Neuronal stem cell (in vitro differentiated cells): ENCODE results near the gene MACROD2.

ENCODE experiments used
- DNase-seq: peaks from one replicate; pipeline ENCODE4 v3.0.0-alpha.2; 2013; ENCODE audit warnings: low spot score
- H2AFZ ChIP-seq: one replicate; pipeline ENCODE4 v1.6.1; 2013; ENCODE audit warnings: mild to moderate bottlenecking, low read length, inconsistent platforms
- H2AK5ac ChIP-seq: 2 replicates; pipeline ENCODE4 v1.6.1; 2013; ENCODE audit warnings: low read depth, mild to moderate bottlenecking, inconsistent platforms, low read length, moderate library complexity, mixed read lengths
- H2BK120ac ChIP-seq: 2 replicates; pipeline ENCODE4 v1.6.1; 2013; ENCODE audit warnings: low read depth, mild to moderate bottlenecking, inconsistent platforms, low read length, moderate library complexity, mixed read lengths
- H2BK12ac ChIP-seq: one replicate; pipeline ENCODE4 v1.6.1; 2013; ENCODE audit warnings: low read length, inconsistent platforms
- H2BK15ac ChIP-seq: 2 replicates; pipeline ENCODE4 v1.6.1; 2013; ENCODE audit warnings: mild to moderate bottlenecking, low read length, inconsistent platforms, mixed read lengths
- H2BK5ac ChIP-seq: one replicate; pipeline ENCODE4 v1.6.1; 2013; ENCODE audit warnings: inconsistent platforms, mild to moderate bottlenecking, low read length, moderate library complexity
- H3K14ac ChIP-seq: one replicate; pipeline ENCODE4 v1.6.1; 2013; ENCODE audit warnings: low read length, inconsistent platforms
- H3K18ac ChIP-seq: 2 replicates; pipeline ENCODE4 v1.6.1; 2013; ENCODE audit warnings: low read length, inconsistent platforms
- H3K23ac ChIP-seq: 2 replicates; pipeline ENCODE4 v1.6.1; 2013; ENCODE audit warnings: low read depth, mild to moderate bottlenecking, mixed read lengths, low read length, inconsistent platforms; ENCODE audit not compliant: poor library complexity
- H3K27ac ChIP-seq: replicated peaks from 3 replicates; pipeline ENCODE4 v1.5.1; 2013; ENCODE audit warnings: low read length, inconsistent platforms
- H3K27me3 ChIP-seq, 3 experiments: 2 replicates each; pipeline ENCODE4 v1.6.1; 2013; ENCODE audit warnings: low read length in 3 of 3, mild to moderate bottlenecking in 2 of 3, inconsistent platforms in 1 of 3, low read depth in 1 of 3, mixed read lengths in 1 of 3, moderate library complexity in 1 of 3; ENCODE audit not compliant: control insufficient read depth in 3 of 3, insufficient read depth in 3 of 3
- H3K36me3 ChIP-seq, 2 donors: replicated peaks in 1 of 2; 2 replicates each; pipeline ENCODE4 v1.6.1; 2013; ENCODE audit warnings: low read length in 2 of 2; ENCODE audit not compliant: control insufficient read depth in 2 of 2, insufficient read depth in 2 of 2
- H3K4ac ChIP-seq: 2 replicates; pipeline ENCODE4 v1.6.1; 2013; ENCODE audit warnings: inconsistent platforms, mild to moderate bottlenecking, low read length, moderate library complexity
- H3K4me1 ChIP-seq, 2 donors: 1 replicate in 1 of 2; 2 replicates in 1 of 2; pipeline ENCODE4 v1.6.1; 2013; ENCODE audit warnings: low read length in 2 of 2, low read depth in 1 of 2; ENCODE audit not compliant: control insufficient read depth in 2 of 2, insufficient read depth in 1 of 2
- H3K4me2 ChIP-seq: one replicate; pipeline ENCODE4 v1.6.1; 2013; ENCODE audit warnings: mild to moderate bottlenecking, low read length, inconsistent platforms; ENCODE audit not compliant: insufficient read depth, poor library complexity, severe bottlenecking
- H3K4me3 ChIP-seq, 2 donors: 2 replicates each; pipeline ENCODE4 v1.5.1; 2013; ENCODE audit warnings: low read length in 2 of 2, mild to moderate bottlenecking in 2 of 2, inconsistent platforms in 1 of 2, moderate library complexity in 1 of 2
- H3K79me1 ChIP-seq: one replicate; pipeline ENCODE4 v1.6.1; 2013; ENCODE audit warnings: low read depth, mild to moderate bottlenecking, inconsistent platforms, low read length, moderate library complexity
- H3K9ac ChIP-seq: one replicate; pipeline ENCODE4 v1.6.1; 2013; ENCODE audit warnings: mild to moderate bottlenecking, low read depth, low read length, inconsistent platforms; ENCODE audit not compliant: poor library complexity
- H3K9me3 ChIP-seq, 2 donors: replicated peaks in 1 of 2; 2 replicates each; pipeline versions ENCODE3 to v1.6.1; 2013; ENCODE audit warnings: low read length in 2 of 2, mild to moderate bottlenecking in 2 of 2, inconsistent platforms in 1 of 2, low read depth in 1 of 2, mixed read lengths in 1 of 2, moderate library complexity in 1 of 2; ENCODE audit not compliant: control insufficient read depth in 2 of 2, insufficient read depth in 1 of 2
- H4K8ac ChIP-seq: one replicate; pipeline ENCODE4 v1.6.1; 2013; ENCODE audit warnings: low read depth, mild to moderate bottlenecking, inconsistent platforms, low read length, moderate library complexity
- H4K91ac ChIP-seq: one replicate; pipeline ENCODE4 v1.6.1; 2013; ENCODE audit warnings: low read length, low read depth, mild to moderate bottlenecking, inconsistent platforms; ENCODE audit not compliant: poor library complexity
- WGBS, 2 donors: extraction: QIAGEN DNeasy Blood & Tissue Kit; methylation state at CpG; one replicate each; pipeline ENCODE4 v1.1.7; 2013; ENCODE audit warnings: missing lambda C conversion rate in 2 of 2, mixed read lengths in 1 of 2; ENCODE audit not compliant: insufficient read length in 2 of 2, insufficient replicate concordance in 1 of 2; ENCODE audit errors: extremely low coverage in 2 of 2; 5-methylcytosine and 5-hydroxymethylcytosine counted together

Gene MACROD2

GRCh38 chr20:15579688-15580087, 1584.4 kb downstream of the MACROD2 start:
- H3K4ac ChIP-seq: no peak overlapping the region
- no peak overlapping the region for H2BK15ac ChIP-seq
- no peak overlapping the region for H3K18ac ChIP-seq
- no peak overlapping the region for H3K27ac ChIP-seq
- H2BK12ac ChIP-seq: no peak overlapping the region
- no peak overlapping the region for H2BK5ac ChIP-seq
- H3K23ac ChIP-seq: no peak overlapping the region
- H2AFZ ChIP-seq: no peak overlapping the region
- no peak overlapping the region for H3K9ac ChIP-seq
- DNase-seq: no peak
- H3K4me1 ChIP-seq: no peaks in the 10 kb centered on the region
- no peak overlapping the region for H2BK120ac ChIP-seq
- H4K8ac ChIP-seq: no peak overlapping the region
- H4K91ac ChIP-seq: no peak overlapping the region
- H3K36me3 ChIP-seq: no peaks in the 10 kb centered on the region
- H3K4me2 ChIP-seq: no peak overlapping the region
- H3K14ac ChIP-seq: no peak overlapping the region
- H3K4me3 ChIP-seq: no peak overlapping the region
- no peaks in the 10 kb centered on the region for H3K27me3 ChIP-seq
- no peaks in the 10 kb centered on the region for H3K79me1 ChIP-seq
- no peak overlapping the region for H2AK5ac ChIP-seq
- no peaks in the 10 kb centered on the region for H3K9me3 ChIP-seq
- no CpG with 5 or more reads among the region's 2 CpGs for WGBS, 2 donors

- no peak overlapping the region for H2BK5ac ChIP-seq
- no peak overlapping the region for H3K4ac ChIP-seq
- no peak overlapping the region for H4K8ac ChIP-seq
- H3K14ac ChIP-seq: no peak overlapping the region
- no CpG with 5 or more reads among the region's 5 CpGs for WGBS, 2 donors
- H2AK5ac ChIP-seq: no peak overlapping the region
- H3K18ac ChIP-seq: no peak overlapping the region
- no peaks in the 10 kb centered on the region for H3K36me3 ChIP-seq
- no peak overlapping the region for H3K27ac ChIP-seq
- H3K23ac ChIP-seq: no peak overlapping the region
- H3K4me1 ChIP-seq: no peaks in the 10 kb centered on the region
- H3K9ac ChIP-seq: no peak overlapping the region
- H2BK15ac ChIP-seq: no peak overlapping the region
- H3K4me2 ChIP-seq: no peak overlapping the region
- H3K79me1 ChIP-seq: no peaks in the 10 kb centered on the region
- H3K27me3 ChIP-seq: no peaks in the 10 kb centered on the region
- no peak overlapping the region for H3K4me3 ChIP-seq
- H3K9me3 ChIP-seq: peaks cover 0 to 2% of the 10 kb centered on the region in 2 donors
- H2BK120ac ChIP-seq: no peak overlapping the region
- no peak overlapping the region for H2BK12ac ChIP-seq
- H2AFZ ChIP-seq: no peak overlapping the region
- no peak overlapping the region for H4K91ac ChIP-seq
- no peak for DNase-seq
Measured at GRCh38 chr20:15582146-15582760, 1586.9 kb downstream of the MACROD2 start.

GRCh38 chr20:15584507-15584906, 1589.2 kb downstream of the MACROD2 start:
- H3K27me3 ChIP-seq: no peaks in the 10 kb centered on the region
- no peak overlapping the region for H2AFZ ChIP-seq
- H2BK12ac ChIP-seq: no peak overlapping the region
- H3K4me3 ChIP-seq: no peak overlapping the region
- no peak overlapping the region for H2BK120ac ChIP-seq
- no peak overlapping the region for H2BK5ac ChIP-seq
- no peak for DNase-seq
- H2AK5ac ChIP-seq: no peak overlapping the region
- H3K79me1 ChIP-seq: no peaks in the 10 kb centered on the region
- H3K14ac ChIP-seq: no peak overlapping the region
- H2BK15ac ChIP-seq: no peak overlapping the region
- H3K4me2 ChIP-seq: no peak overlapping the region
- no peak overlapping the region for H3K23ac ChIP-seq
- H3K4ac ChIP-seq: no peak overlapping the region
- no peaks in the 10 kb centered on the region for H3K4me1 ChIP-seq
- no peak overlapping the region for H3K27ac ChIP-seq
- no peaks in the 10 kb centered on the region for H3K36me3 ChIP-seq
- H3K18ac ChIP-seq: no peak overlapping the region
- H3K9ac ChIP-seq: no peak overlapping the region
- H4K8ac ChIP-seq: no peak overlapping the region
- H4K91ac ChIP-seq: peak overlapping the region; percentile 75
- WGBS, 2 donors: no CpG with 5 or more reads among the region's 6 CpGs
- peaks cover 0 to 3% of the 10 kb centered on the region in 2 donors for H3K9me3 ChIP-seq

GRCh38 chr20:15593081-15593480, 1597.8 kb downstream of the MACROD2 start:
- no peak overlapping the region for H4K8ac ChIP-seq
- no peak overlapping the region for H2BK15ac ChIP-seq
- H2AFZ ChIP-seq: no peak overlapping the region
- H4K91ac ChIP-seq: no peak overlapping the region
- WGBS, 2 donors: no CpG with 5 or more reads among the region's 4 CpGs
- no peak overlapping the region for H3K27ac ChIP-seq
- no peak overlapping the region for H3K14ac ChIP-seq
- no peak overlapping the region for H3K18ac ChIP-seq
- H2BK12ac ChIP-seq: no peak overlapping the region
- H2BK5ac ChIP-seq: no peak overlapping the region
- no peak overlapping the region for H3K4ac ChIP-seq
- H3K4me1 ChIP-seq: no peaks in the 10 kb centered on the region
- no peak overlapping the region for H3K9ac ChIP-seq
- no peak overlapping the region for H2AK5ac ChIP-seq
- no peak overlapping the region for H2BK120ac ChIP-seq
- no peaks in the 10 kb centered on the region for H3K9me3 ChIP-seq
- DNase-seq: no peak
- H3K79me1 ChIP-seq: no peaks in the 10 kb centered on the region
- H3K36me3 ChIP-seq: no peaks in the 10 kb centered on the region
- no peak overlapping the region for H3K4me2 ChIP-seq
- no peaks in the 10 kb centered on the region for H3K27me3 ChIP-seq
- no peak overlapping the region for H3K4me3 ChIP-seq
- H3K23ac ChIP-seq: no peak overlapping the region
